ENCODE results near the gene GLS2.

GLS2 gene

DNA sequence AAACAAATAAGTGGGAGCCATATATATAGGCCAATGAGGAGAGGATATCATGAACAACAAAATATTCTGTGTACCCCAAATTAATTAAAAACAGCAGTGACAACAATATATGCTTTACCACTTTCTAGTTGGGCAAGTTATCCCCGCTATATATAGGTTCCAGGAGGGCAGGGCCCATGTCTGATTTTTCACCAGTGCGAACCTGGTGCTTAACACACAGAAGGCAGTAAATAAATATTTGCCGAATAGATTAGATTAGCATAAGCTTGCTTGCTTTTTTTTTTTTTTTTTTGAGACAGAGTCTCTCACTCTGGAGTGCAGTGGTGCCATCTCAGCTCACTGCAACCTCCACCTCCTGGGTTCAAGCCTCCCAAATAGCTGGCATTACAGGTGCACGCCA lies 30.1 kb downstream of the GLS2 start:
- DNase-seq (no peak), ATAC-seq (ENCODE audit: insufficient read depth, low read depth) (no peak)
- Histone ChIP-seq H3K4me2 (ENCODE audit: insufficient read depth, low read length) (no peak overlapping the region), H3K4me3 (ENCODE audit: low read depth in 1 of 2, low read length in 2 of 2) (no peak overlapping the region), H3K27ac (ENCODE audit: low read length) (no peak overlapping the region), H3K79me2 (ENCODE audit: insufficient read depth, low read length) (no peaks in the 10 kb centered on the region), H2AFZ (ENCODE audit: low read depth, low read length) (no peak overlapping the region), H3K9me3 (ENCODE audit: insufficient read depth, low read length, severe bottlenecking) (no peaks in the 10 kb centered on the region), H3K36me3 (ENCODE audit: insufficient read depth, low read length) (no peaks in the 10 kb centered on the region), H3K9ac (ENCODE audit: low read depth, low read length) (no peak overlapping the region), H3K27me3 (ENCODE audit: insufficient read depth, low read length, poor library complexity) (no peaks in the 10 kb centered on the region), H4K20me1 (ENCODE audit: insufficient read depth, low read length) (no peaks in the 10 kb centered on the region), H3K4me1 (ENCODE audit: insufficient read depth, low read length) (no peaks in the 10 kb centered on the region)
- TF ChIP-seq EZH2 (IDR thresholded peaks at IDR 0.05; ENCODE audit: borderline replicate concordance, low read depth, low read length, severe bottlenecking): no peak
- TF ChIP-seq, protein P1, sequence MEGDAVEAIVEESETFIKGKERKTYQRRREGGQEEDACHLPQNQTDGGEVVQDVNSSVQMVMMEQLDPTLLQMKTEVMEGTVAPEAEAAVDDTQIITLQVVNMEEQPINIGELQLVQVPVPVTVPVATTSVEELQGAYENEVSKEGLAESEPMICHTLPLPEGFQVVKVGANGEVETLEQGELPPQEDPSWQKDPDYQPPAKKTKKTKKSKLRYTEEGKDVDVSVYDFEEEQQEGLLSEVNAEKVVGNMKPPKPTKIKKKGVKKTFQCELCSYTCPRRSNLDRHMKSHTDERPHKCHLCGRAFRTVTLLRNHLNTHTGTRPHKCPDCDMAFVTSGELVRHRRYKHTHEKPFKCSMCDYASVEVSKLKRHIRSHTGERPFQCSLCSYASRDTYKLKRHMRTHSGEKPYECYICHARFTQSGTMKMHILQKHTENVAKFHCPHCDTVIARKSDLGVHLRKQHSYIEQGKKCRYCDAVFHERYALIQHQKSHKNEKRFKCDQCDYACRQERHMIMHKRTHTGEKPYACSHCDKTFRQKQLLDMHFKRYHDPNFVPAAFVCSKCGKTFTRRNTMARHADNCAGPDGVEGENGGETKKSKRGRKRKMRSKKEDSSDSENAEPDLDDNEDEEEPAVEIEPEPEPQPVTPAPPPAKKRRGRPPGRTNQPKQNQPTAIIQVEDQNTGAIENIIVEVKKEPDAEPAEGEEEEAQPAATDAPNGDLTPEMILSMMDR (IDR thresholded peaks at IDR 0.05; ENCODE audit: borderline replicate concordance, extremely low read depth, low read length, poor library complexity, severe bottlenecking): no peak

DNA sequence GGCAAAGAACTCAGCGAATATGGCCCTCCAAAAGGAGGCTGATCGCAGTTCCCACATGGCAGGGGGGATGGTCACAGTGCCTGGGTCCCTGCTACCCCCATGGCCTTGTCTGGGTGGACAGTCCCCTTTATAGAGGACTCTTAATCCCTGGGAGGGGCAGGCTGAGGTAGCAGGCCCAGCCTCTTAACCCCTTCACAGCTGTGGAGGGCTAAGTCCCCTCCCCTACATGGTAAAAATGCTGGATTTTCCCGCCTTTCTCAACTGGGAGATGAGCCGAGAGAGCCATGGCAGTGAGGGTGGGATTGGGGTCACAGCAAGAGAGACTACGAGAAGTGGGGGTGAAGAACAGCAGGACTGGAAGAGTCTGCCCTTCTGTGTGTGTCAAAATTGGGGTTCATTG lies 33.4 kb downstream of the GLS2 start, which contains the start of gene MIP:
Gene MIP, minus strand, starts transcription at position 101 of the 400 bp plus-strand sequence. Its CDS starts 44 bp downstream, at position 57.
- no peak for DNase-seq
- Histone ChIP-seq H3K4me3 (ENCODE audit: low read depth in 1 of 2, low read length in 2 of 2) (no peak within 1 kb of the TSS), H3K9ac (ENCODE audit: low read depth, low read length) (no peak within 1 kb of the TSS), H3K4me2 (ENCODE audit: insufficient read depth, low read length) (no peak within 1 kb of the TSS), H3K27ac (ENCODE audit: low read length) (no peak within 1 kb of the TSS), H3K4me1 (ENCODE audit: insufficient read depth, low read length) (peaks cover 7% of the 10 kb centered on the region), H4K20me1 (ENCODE audit: insufficient read depth, low read length) (no peaks in the 10 kb centered on the region), H3K36me3 (ENCODE audit: insufficient read depth, low read length) (no peaks in the 10 kb centered on the region), H3K79me2 (ENCODE audit: insufficient read depth, low read length) (no peaks in the 10 kb centered on the region), H3K9me3 (ENCODE audit: insufficient read depth, low read length, severe bottlenecking) (no peaks in the 10 kb centered on the region), H3K27me3 (ENCODE audit: insufficient read depth, low read length, poor library complexity) (no peaks in the 10 kb centered on the region), H2AFZ (ENCODE audit: low read depth, low read length) (no peak within 1 kb of the TSS)
- no peak for ATAC-seq (ENCODE audit: insufficient read depth, low read depth)
- TF ChIP-seq, protein P1 (IDR thresholded peaks at IDR 0.05; ENCODE audit: borderline replicate concordance, extremely low read depth, low read length, poor library complexity, severe bottlenecking): no peak
- TF ChIP-seq EZH2 (IDR thresholded peaks at IDR 0.05; ENCODE audit: borderline replicate concordance, low read depth, low read length, severe bottlenecking): no peak

DNA sequence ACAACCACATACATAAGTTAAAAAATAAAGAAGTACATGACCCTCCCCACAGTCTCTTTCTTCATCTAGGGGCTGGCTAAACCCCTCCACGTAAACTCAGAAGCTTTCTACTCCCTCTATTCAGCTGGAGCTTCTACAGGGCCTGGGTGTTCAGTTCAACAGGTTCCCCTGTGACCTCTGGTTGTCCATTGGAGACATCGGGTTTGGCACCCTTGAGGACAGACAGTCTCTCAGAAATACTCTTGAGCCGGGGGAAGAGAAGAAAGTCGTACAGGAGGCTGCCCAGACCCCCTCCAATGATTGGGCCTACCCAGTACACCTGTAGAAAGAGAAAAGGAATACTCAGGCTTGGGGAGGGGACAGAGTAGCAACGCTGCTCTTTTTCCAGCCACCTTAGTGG lies 36.8 kb downstream of the GLS2 start:
- no peak overlapping the region for H3K4me3 ChIP-seq (ENCODE audit: low read depth in 1 of 2, low read length in 2 of 2)
- H3K79me2 ChIP-seq (ENCODE audit: insufficient read depth, low read length): peaks cover 28% of the 10 kb centered on the region
- no peaks in the 10 kb centered on the region for H3K27me3 ChIP-seq (ENCODE audit: insufficient read depth, low read length, poor library complexity)
- no peak for ATAC-seq (ENCODE audit: insufficient read depth, low read depth)
- no peak overlapping the region for H3K9ac ChIP-seq (ENCODE audit: low read depth, low read length)
- peaks cover 7% of the 10 kb centered on the region; the same call in 1 of the 2 replicates for H3K36me3 ChIP-seq (ENCODE audit: insufficient read depth, low read length)
- DNase-seq: no peak
- no peak overlapping the region for H3K27ac ChIP-seq (ENCODE audit: low read length)
- no peak overlapping the region for H3K4me2 ChIP-seq (ENCODE audit: insufficient read depth, low read length)
- H2AFZ ChIP-seq (ENCODE audit: low read depth, low read length): 0 out of 2 replicates have a peak overlapping the region, but pooled peaks have one; percentile 36
- H3K9me3 ChIP-seq (ENCODE audit: insufficient read depth, low read length, severe bottlenecking): no peaks in the 10 kb centered on the region
- peaks cover 23% of the 10 kb centered on the region for H3K4me1 ChIP-seq (ENCODE audit: insufficient read depth, low read length)
- H4K20me1 ChIP-seq (ENCODE audit: insufficient read depth, low read length): no peaks in the 10 kb centered on the region
- TF ChIP-seq, protein P1 (IDR thresholded peaks at IDR 0.05; ENCODE audit: borderline replicate concordance, extremely low read depth, low read length, poor library complexity, severe bottlenecking): no peak
- TF ChIP-seq EZH2 (IDR thresholded peaks at IDR 0.05; ENCODE audit: borderline replicate concordance, low read depth, low read length, severe bottlenecking): no peak
